Activated naive CD8-positive, alpha-beta T cell (primary cell): Measurements from ENCODE around the gene UROC1.

Experiments
- H3K27ac Mint-ChIP-seq: one replicate; pipeline ENCODE4 v1.8.0; 2021; ENCODE audit warnings: mixed read lengths
- H3K27me3 Mint-ChIP-seq: one replicate; pipeline ENCODE4 v1.8.0; 2021; ENCODE audit warnings: mixed read lengths
- H3K36me3 Mint-ChIP-seq: one replicate; pipeline ENCODE4 v1.8.0; 2021; ENCODE audit warnings: mixed read lengths
- H3K4me1 Mint-ChIP-seq: one replicate; pipeline ENCODE4 v1.8.0; 2021; ENCODE audit warnings: low read depth, mixed read lengths
- H3K4me3 Mint-ChIP-seq: one replicate; pipeline ENCODE4 v1.8.0; 2021; ENCODE audit warnings: mild to moderate bottlenecking, mixed read lengths
- H3K9me3 Mint-ChIP-seq: one replicate; pipeline ENCODE4 v1.8.0; 2021; ENCODE audit warnings: low read depth, mixed read lengths

UROC1 gene

DNA sequence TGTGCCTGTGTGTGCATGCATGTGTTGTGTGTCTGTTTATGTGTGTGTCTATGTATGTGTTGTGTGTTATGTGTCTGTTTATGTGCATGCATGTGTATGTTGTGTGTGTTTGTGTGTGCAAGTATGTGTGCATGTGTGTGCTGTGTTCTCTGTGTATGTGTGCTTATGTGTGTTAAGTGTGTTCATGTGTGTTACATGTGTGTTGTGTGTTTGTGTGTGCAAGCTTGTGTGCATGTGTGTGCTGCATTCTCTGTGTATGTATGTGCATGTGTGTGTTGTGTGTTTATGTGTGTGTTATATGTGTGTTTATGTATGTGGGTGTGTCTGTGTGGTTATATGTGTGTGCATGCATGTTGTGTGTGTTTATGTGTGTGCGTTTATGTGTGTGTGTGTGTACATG, 14.9 kb downstream of the UROC1 start:
- Mint-ChIP-seq H3K4me1 (peaks cover 4% of the 10 kb centered on the region), H3K27ac (no peak overlapping the region), H3K9me3 (no peaks in the 10 kb centered on the region), H3K4me3 (no peak overlapping the region), H3K27me3 (no peaks in the 10 kb centered on the region), H3K36me3 (no peaks in the 10 kb centered on the region)

DNA sequence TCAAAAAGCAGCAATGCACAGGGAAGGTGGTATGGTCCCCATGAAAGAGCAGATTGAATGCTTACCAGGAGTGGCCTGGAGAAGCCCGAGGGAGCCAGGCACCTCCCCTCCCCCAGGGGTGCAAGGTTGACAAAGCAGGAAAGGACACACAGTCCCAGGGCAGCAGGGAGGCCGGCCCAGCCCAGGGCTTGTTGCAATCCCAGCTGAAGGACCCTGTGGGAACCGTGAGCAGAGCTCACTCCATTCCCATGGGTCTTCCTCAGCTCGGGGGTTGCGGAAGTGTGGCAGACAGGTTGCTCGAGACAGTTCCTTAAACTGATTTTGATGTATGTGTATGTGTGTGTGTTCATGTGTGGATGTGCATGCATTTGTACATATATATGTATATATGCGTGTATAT, 15.8 kb downstream of the UROC1 start:
- Mint-ChIP-seq H3K4me3 (no peak overlapping the region), H3K9me3 (no peaks in the 10 kb centered on the region), H3K27ac (no peak overlapping the region), H3K36me3 (no peaks in the 10 kb centered on the region), H3K4me1 (peaks cover 9% of the 10 kb centered on the region), H3K27me3 (no peaks in the 10 kb centered on the region)

DNA sequence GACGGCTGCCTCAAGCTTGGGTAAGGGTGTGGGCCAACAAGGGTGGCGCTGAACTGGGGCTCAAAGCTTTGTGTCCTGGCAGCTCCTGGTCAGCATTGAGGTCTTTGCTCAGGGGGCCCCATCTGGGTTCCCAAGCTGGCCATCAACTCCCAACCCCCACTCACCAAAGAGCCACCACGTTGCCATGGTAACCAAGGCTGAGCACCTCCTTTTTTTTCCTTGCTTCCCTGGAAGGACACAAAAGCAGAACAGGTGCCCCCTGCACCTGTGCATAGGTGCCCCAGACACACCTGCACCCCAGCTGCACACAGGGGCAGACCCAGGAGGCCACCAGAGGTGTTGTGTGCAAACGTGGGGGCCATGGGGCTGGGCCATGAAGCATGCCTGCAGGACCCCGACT, 16.5 kb downstream of the UROC1 start:
- H3K9me3 Mint-ChIP-seq, result no peaks in the 10 kb centered on the region
- no peaks in the 10 kb centered on the region for H3K36me3 Mint-ChIP-seq
- peaks cover 9% of the 10 kb centered on the region for H3K4me1 Mint-ChIP-seq
- no peaks in the 10 kb centered on the region for H3K27me3 Mint-ChIP-seq
- H3K4me3 Mint-ChIP-seq, result no peak overlapping the region
- no peak overlapping the region for H3K27ac Mint-ChIP-seq

GRCh38 chr3:126500016-126500415, 17.6 kb downstream of the UROC1 start:
- no peaks in the 10 kb centered on the region for H3K27me3 Mint-ChIP-seq
- H3K9me3 Mint-ChIP-seq, result no peaks in the 10 kb centered on the region
- H3K4me1 Mint-ChIP-seq, result peaks cover 9% of the 10 kb centered on the region
- no peak overlapping the region for H3K4me3 Mint-ChIP-seq
- H3K36me3 Mint-ChIP-seq, result no peaks in the 10 kb centered on the region
- no peak overlapping the region for H3K27ac Mint-ChIP-seq

DNA sequence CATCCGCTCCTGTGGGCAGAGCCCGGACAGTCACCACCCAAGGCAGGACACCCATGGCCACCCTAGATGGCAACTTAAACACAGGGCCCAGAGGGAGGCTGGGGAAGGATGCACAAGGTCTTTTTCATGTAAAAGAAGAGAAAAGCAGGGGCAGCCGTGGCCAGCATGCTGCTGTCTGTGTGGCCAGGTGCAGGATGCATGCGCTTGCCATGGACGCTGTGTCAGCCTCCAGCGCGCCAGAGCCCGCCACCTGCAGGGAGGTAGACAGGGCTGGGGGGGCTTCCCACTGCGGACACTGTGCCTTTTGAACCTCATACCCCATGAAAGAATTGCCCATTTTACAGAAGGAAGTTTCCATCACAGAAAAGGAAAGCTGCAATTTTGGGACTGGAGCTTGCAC, 18.2 kb downstream of the UROC1 start:
- no peak overlapping the region for H3K4me3 Mint-ChIP-seq
- no peak overlapping the region for H3K27ac Mint-ChIP-seq
- H3K36me3 Mint-ChIP-seq, result no peaks in the 10 kb centered on the region
- no peaks in the 10 kb centered on the region for H3K9me3 Mint-ChIP-seq
- no peaks in the 10 kb centered on the region for H3K27me3 Mint-ChIP-seq
- peaks cover 9% of the 10 kb centered on the region for H3K4me1 Mint-ChIP-seq

DNA sequence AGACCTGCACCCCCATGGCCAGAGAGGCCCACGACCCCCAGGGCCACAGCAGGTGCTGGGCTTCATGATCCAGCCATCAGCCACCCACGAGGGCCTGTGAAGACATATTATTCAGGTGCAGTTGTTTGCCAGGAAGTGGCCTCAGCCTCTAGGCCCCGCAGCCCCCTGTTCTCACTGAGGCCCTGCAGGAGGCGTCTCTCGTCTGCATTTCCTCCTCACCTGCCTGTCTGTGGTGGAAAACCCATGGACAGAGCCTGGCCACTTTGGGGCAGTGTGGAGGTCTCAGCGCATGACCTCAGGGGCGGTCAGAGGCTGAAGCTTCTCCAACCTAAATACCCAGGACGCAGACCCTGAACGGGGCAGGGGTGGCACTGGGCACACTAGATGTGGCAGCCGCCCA, 18.6 kb downstream of the UROC1 start:
- peaks cover 13% of the 10 kb centered on the region for H3K4me1 Mint-ChIP-seq
- no peaks in the 10 kb centered on the region for H3K27me3 Mint-ChIP-seq
- H3K9me3 Mint-ChIP-seq, result no peaks in the 10 kb centered on the region
- no peaks in the 10 kb centered on the region for H3K36me3 Mint-ChIP-seq
- H3K4me3 Mint-ChIP-seq, result peak overlapping the region; percentile 48
- peak overlapping the region; percentile 90 for H3K27ac Mint-ChIP-seq

- Mint-ChIP-seq H3K4me1 (peaks cover 13% of the 10 kb centered on the region), H3K27ac (peak overlapping the region; percentile 90), H3K9me3 (no peaks in the 10 kb centered on the region), H3K36me3 (no peaks in the 10 kb centered on the region), H3K27me3 (no peaks in the 10 kb centered on the region), H3K4me3 (no peak overlapping the region)
These were observed 19.1 kb downstream of the UROC1 start for GRCh38 chr3:126498461-126498860.

GRCh38 chr3:126497956-126498355, 19.6 kb downstream of the UROC1 start:
- H3K27me3 Mint-ChIP-seq, result no peaks in the 10 kb centered on the region
- H3K36me3 Mint-ChIP-seq, result no peaks in the 10 kb centered on the region
- H3K9me3 Mint-ChIP-seq, result no peaks in the 10 kb centered on the region
- H3K4me3 Mint-ChIP-seq, result no peak overlapping the region
- peaks cover 15% of the 10 kb centered on the region for H3K4me1 Mint-ChIP-seq
- H3K27ac Mint-ChIP-seq, result no peak overlapping the region

GRCh38 chr3:126496894-126497850, 20.4 kb downstream of the UROC1 start:
- peak overlapping the region; percentile 68 for H3K27ac Mint-ChIP-seq
- no peaks in the 10 kb centered on the region for H3K9me3 Mint-ChIP-seq
- H3K36me3 Mint-ChIP-seq, result no peaks in the 10 kb centered on the region
- peaks cover 15% of the 10 kb centered on the region for H3K4me1 Mint-ChIP-seq
- no peaks in the 10 kb centered on the region for H3K27me3 Mint-ChIP-seq
- H3K4me3 Mint-ChIP-seq, result peak overlapping the region; percentile 38

- H3K9me3 Mint-ChIP-seq, result no peaks in the 10 kb centered on the region
- no peaks in the 10 kb centered on the region for H3K36me3 Mint-ChIP-seq
- H3K4me1 Mint-ChIP-seq, result peaks cover 15% of the 10 kb centered on the region
- no peak overlapping the region for H3K4me3 Mint-ChIP-seq
- H3K27me3 Mint-ChIP-seq, result no peaks in the 10 kb centered on the region
- no peak overlapping the region for H3K27ac Mint-ChIP-seq
These were observed 21.8 kb downstream of the UROC1 start for GRCh38 chr3:126495786-126496185.

GRCh38 chr3:126494970-126495230, 22.7 kb downstream of the UROC1 start:
- Mint-ChIP-seq H3K36me3 (no peaks in the 10 kb centered on the region), H3K4me1 (peaks cover 15% of the 10 kb centered on the region), H3K4me3 (no peak overlapping the region), H3K27me3 (no peaks in the 10 kb centered on the region), H3K27ac (no peak overlapping the region), H3K9me3 (no peaks in the 10 kb centered on the region)

GRCh38 chr3:126494204-126494969, 23.2 kb downstream of the UROC1 start:
- Mint-ChIP-seq H3K27ac (no peak overlapping the region), H3K27me3 (no peaks in the 10 kb centered on the region), H3K4me3 (no peak overlapping the region), H3K36me3 (no peaks in the 10 kb centered on the region), H3K9me3 (no peaks in the 10 kb centered on the region), H3K4me1 (peaks cover 15% of the 10 kb centered on the region)

- H3K4me3 Mint-ChIP-seq, result no peak overlapping the region
- peaks cover 14% of the 10 kb centered on the region for H3K4me1 Mint-ChIP-seq
- H3K27me3 Mint-ChIP-seq, result no peaks in the 10 kb centered on the region
- H3K36me3 Mint-ChIP-seq, result no peaks in the 10 kb centered on the region
- no peaks in the 10 kb centered on the region for H3K9me3 Mint-ChIP-seq
- no peak overlapping the region for H3K27ac Mint-ChIP-seq
These were observed 23.8 kb downstream of the UROC1 start for GRCh38 chr3:126493739-126494138.

GRCh38 chr3:126493051-126493450, 24.5 kb downstream of the UROC1 start:
- Mint-ChIP-seq H3K36me3 (no peaks in the 10 kb centered on the region), H3K4me1 (peaks cover 11% of the 10 kb centered on the region), H3K9me3 (no peaks in the 10 kb centered on the region), H3K4me3 (no peak overlapping the region), H3K27me3 (no peaks in the 10 kb centered on the region), H3K27ac (no peak overlapping the region)

GRCh38 chr3:126491221-126492013, 26.2 kb downstream of the UROC1 start:
- no peak overlapping the region for H3K27ac Mint-ChIP-seq
- H3K36me3 Mint-ChIP-seq, result no peaks in the 10 kb centered on the region
- no peaks in the 10 kb centered on the region for H3K27me3 Mint-ChIP-seq
- H3K4me1 Mint-ChIP-seq, result peaks cover 14% of the 10 kb centered on the region
- no peak overlapping the region for H3K4me3 Mint-ChIP-seq
- H3K9me3 Mint-ChIP-seq, result no peaks in the 10 kb centered on the region
